ENCODE measurements around the gene STX16. TPM values are rescaled to one million over a fixed set of nuclear protein-coding genes. Genes with fewer than 3 reads are reported as not detected.

The STX16 gene
- total and polyA plus RNA-seq, 2 of the 13 experiments (the other 11 are each of a cell fraction or from before 2014, with no cell fraction given) = 28.0 to 72.7 TPM

GRCh38 chr20:58670102-58670501, 19.0 kb downstream of the STX16 start (continued):
- TF ChIP-seq ZBTB40 (IDR thresholded peaks at IDR 0.05) (no peak), ZBTB40 (CRISPR knock-in tag; IDR thresholded peaks at IDR 0.05) (no peak)

- no peaks in the 10 kb centered on the region for H3K27me3 ChIP-seq (ENCODE audit: control insufficient read depth in 1 of 2, insufficient read depth in 2 of 2, low read length in 2 of 2)
- no peak overlapping the region for H3K27ac ChIP-seq (ENCODE audit: extremely low read length, insufficient read depth, low read length)
- 97% methylated on average over 4 of the region's 4 CpGs for WGBS (ENCODE audit: low lambda C conversion rate)
- H3K4me3 ChIP-seq (replicated peaks in 1 of 3; ENCODE audit: insufficient read depth in 1 of 3, low read depth in 2 of 3, low read length in 3 of 3) = no peak overlapping the region
- H2AFZ ChIP-seq (ENCODE audit: low read length) = no peak overlapping the region
- peaks cover 33 to 74% of the 10 kb centered on the region in 2 experiments for H3K36me3 ChIP-seq (replicated peaks in 1 of 2; ENCODE audit: control insufficient read depth in 1 of 2, insufficient read depth in 2 of 2, low read length in 2 of 2)
- no peak for ATAC-seq
- BruUV-seq (replicated peaks) = no TSS peak
- POLR2A ChIA-PET = no interaction called here
- H3K9me3 ChIP-seq (ENCODE audit: low read length) = no peaks in the 10 kb centered on the region
- H4K20me1 ChIP-seq (ENCODE audit: insufficient read depth, low read length) = 0 out of 2 replicates have a peak, but pooled peaks cover 3% of the 10 kb centered on the region
- FAIRE-seq = no peak
- H3K9ac ChIP-seq (ENCODE audit: insufficient read depth, low read depth, low read length) = no peak overlapping the region
- H3K4me1 ChIP-seq (ENCODE audit: insufficient read depth, low read length) = no peaks in the 10 kb centered on the region
- H3K4me2 ChIP-seq (ENCODE audit: low read depth, low read length) = no peak overlapping the region
- in situ Hi-C loops (cut with HindIII; ENCODE audit: extremely low pct_ligation_motif_present, low pct_unique_long_range_greater_than_20kb) = no loop called here
- DNase-seq (ENCODE audit: low spot score) = no peak
- H3K79me2 ChIP-seq (ENCODE audit: insufficient read depth, low read length) = peaks cover 11% of the 10 kb centered on the region
- intact Hi-C loops (cut with micrococcal nuclease; ENCODE audit: unreplicated experiment) = no loop called here
- CTCF ChIA-PET (ENCODE audit: low intra/inter-chr PET ratio, low total read pairs) = no interaction called here
- TF ChIP-seq AKAP8 (CRISPR knock-in tag; IDR thresholded peaks at IDR 0.05) (no peak), ATRX (CRISPR knock-in tag; IDR thresholded peaks at IDR 0.05; ENCODE audit: borderline replicate concordance) (no peak), PCBP2 (optimal IDR thresholded peaks at IDR 0.05; ENCODE audit: low read depth, low read length, poor library complexity, severe bottlenecking) (no peak), PTBP1 (IDR thresholded peaks at IDR 0.05; ENCODE audit: low read depth, low read length, poor library complexity, severe bottlenecking) (no peak), PITX1 (CRISPR knock-in tag; IDR thresholded peaks at IDR 0.05) (no peak), ZNF639 (CRISPR knock-in tag; conservative IDR thresholded peaks at IDR 0.05) (no peak)
Observed at GRCh38 chr20:58670659-58671058, 19.6 kb downstream of the STX16 start.
